Thoracic aorta (tissue), 2 donors: ENCODE measurements around the gene CSF1. TPM values are rescaled to one million over a fixed set of nuclear protein-coding genes. Genes with fewer than 3 reads are reported as not detected.

Experiments used
- ATAC-seq: fragments of 150-250 bp; one replicate; pipeline ENCODE4 v1.8.0; 2017; ENCODE audit warnings: low read depth; ENCODE audit not compliant: insufficient number of reproducible peaks, low FRiP score
- DNase-seq: peaks from one replicate; pipeline ENCODE4 v3.0.0-alpha.2; 2020; ENCODE audit warnings: low spot score
- H3K27ac ChIP-seq, 2 donors: fragments of 200-600 bp; sonication (generic); 1 replicate in 1 of 2; 2 replicates in 1 of 2; pipeline ENCODE4 v1.5.1; 2016; ENCODE audit warnings: mild to moderate bottlenecking in 2 of 2, moderate library complexity in 2 of 2
- H3K27me3 ChIP-seq: fragments of 200-600 bp; sonication (generic); replicated peaks from 2 replicates; pipeline ENCODE4 v1.6.0; 2016; ENCODE audit warnings: mild to moderate bottlenecking; ENCODE audit not compliant: insufficient read depth
- H3K36me3 ChIP-seq: fragments of 200-600 bp; sonication (generic); one replicate; pipeline ENCODE4 v1.5.1; 2016
- H3K4me1 ChIP-seq, 2 donors: fragments of 200-600 bp; sonication (generic); 1 replicate in 1 of 2; 2 replicates in 1 of 2; pipeline versions ENCODE4 v1.5.1 to v1.6.0; 2016; ENCODE audit warnings: low read depth in 2 of 2, mild to moderate bottlenecking in 1 of 2; ENCODE audit not compliant: control insufficient read depth in 1 of 2
- H3K4me3 ChIP-seq: fragments of 200-600 bp; sonication (generic); 2 replicates; pipeline ENCODE4 v1.5.1; 2016; ENCODE audit warnings: mild to moderate bottlenecking
- H3K9me3 ChIP-seq: fragments of 200-600 bp; sonication (generic); 2 replicates; pipeline ENCODE4 v1.5.1; 2016
- total RNA-seq, 2 donors: library from RNA; depleted of rRNA; stranded (reverse); fragments of >200 nt; gene quantifications; one replicate each; pipeline versions ENCODE4 v1.1.0 to v1.2.3, GENCODE V29; 2016
- TF ChIP-seq, protein P1 (sequence below): fragments of 200-600 bp; sonication (generic); IDR thresholded peaks from one replicate; pipeline ENCODE4 v1.5.1; 2019; ENCODE audit warnings: antibody characterized with exemption

Gene CSF1
- total RNA-seq, 2 donors from 2014 or later = 146 to 171 TPM

DNA sequence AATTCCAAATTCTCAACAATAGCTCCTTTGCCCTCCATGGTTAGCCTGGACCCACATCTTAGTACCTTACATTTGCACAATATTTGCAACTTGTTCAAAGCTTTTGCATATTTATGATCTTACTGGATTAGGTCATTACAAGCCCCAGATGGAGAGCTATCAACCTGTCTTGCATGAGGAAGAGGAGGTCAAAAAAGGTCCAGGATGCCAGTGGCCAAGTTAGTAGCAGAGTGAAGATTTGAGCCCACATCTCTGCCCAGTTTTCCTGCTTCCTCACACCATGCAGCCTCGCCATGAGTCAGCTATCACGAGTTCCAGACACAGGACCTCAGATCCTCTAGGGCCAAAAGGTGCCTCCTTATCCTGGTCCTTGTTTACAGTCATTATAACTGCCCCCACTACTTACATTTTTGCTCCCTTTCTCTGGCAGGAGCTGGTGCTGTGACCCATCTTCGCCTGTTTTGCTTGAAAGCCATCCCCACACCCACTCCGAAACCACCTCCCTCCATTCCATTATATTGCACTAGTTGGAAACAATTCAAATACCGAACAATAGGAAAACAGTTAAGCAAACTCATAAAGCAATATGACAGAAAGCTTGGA, 68.9 kb downstream of the CSF1 start:
- H3K9me3 ChIP-seq = no peaks in the 10 kb centered on the region
- DNase-seq (no peak), ATAC-seq (no peak)
- no peaks in the 10 kb centered on the region for H3K36me3 ChIP-seq
- H3K4me1 ChIP-seq = peaks cover 5 to 40% of the 10 kb centered on the region in 2 donors
- H3K27me3 ChIP-seq = no peaks in the 10 kb centered on the region
- H3K27ac ChIP-seq = no peak overlapping the region
- TF ChIP-seq, protein P1, sequence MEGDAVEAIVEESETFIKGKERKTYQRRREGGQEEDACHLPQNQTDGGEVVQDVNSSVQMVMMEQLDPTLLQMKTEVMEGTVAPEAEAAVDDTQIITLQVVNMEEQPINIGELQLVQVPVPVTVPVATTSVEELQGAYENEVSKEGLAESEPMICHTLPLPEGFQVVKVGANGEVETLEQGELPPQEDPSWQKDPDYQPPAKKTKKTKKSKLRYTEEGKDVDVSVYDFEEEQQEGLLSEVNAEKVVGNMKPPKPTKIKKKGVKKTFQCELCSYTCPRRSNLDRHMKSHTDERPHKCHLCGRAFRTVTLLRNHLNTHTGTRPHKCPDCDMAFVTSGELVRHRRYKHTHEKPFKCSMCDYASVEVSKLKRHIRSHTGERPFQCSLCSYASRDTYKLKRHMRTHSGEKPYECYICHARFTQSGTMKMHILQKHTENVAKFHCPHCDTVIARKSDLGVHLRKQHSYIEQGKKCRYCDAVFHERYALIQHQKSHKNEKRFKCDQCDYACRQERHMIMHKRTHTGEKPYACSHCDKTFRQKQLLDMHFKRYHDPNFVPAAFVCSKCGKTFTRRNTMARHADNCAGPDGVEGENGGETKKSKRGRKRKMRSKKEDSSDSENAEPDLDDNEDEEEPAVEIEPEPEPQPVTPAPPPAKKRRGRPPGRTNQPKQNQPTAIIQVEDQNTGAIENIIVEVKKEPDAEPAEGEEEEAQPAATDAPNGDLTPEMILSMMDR = no peak
- H3K4me3 ChIP-seq = no peak overlapping the region

Other genes starting within 250 kb of the CSF1 start
- 10 to 100 TPM; 49.0 to 72.4 TPM for gene GSTM2, start 242.8 kb upstream of the CSF1 start, total RNA-seq
- not detected for gene GSTM1, start 223.0 kb upstream of the CSF1 start, total RNA-seq
- 1 to 10 TPM; 2.0 to 6.9 TPM for gene GSTM5, start 198.6 kb upstream of the CSF1 start, total RNA-seq
- 10 to 100 TPM; 33.1 to 68.6 TPM for gene GSTM3, start 169.8 kb upstream of the CSF1 start, total RNA-seq
- 1 to 10 TPM in 1 of 2 donors, not detected in 1; 1.1 TPM for gene EPS8L3, start 146.9 kb upstream of the CSF1 start, total RNA-seq
- 10 to 100 TPM; 37.4 to 69.3 TPM for gene AHCYL1, start 73.9 kb downstream of the CSF1 start, total RNA-seq
- 10 to 100 TPM; 38.4 to 61.6 TPM for gene STRIP1, start 123.8 kb downstream of the CSF1 start, total RNA-seq
- gene ALX3, start 159.8 kb downstream of the CSF1 start, total RNA-seq = not detected
- gene UBL4B, start 201.6 kb downstream of the CSF1 start, total RNA-seq = not detected
- under 1 TPM; 0.14 TPM for gene SLC6A17, start 239.6 kb downstream of the CSF1 start, total RNA-seq